Vagina (tissue), 2 donors: ENCODE data around the gene TRPM1.

Source experiments
- CTCF ChIP-seq, 3 experiments: fragments of 450-650 bp in 2 of 3; fragments of 200-600 bp in 1 of 3; sonication (generic) in 1 of 3; IDR thresholded peaks; one replicate each; pipeline ENCODE4 v1.5.1; 2017 to 2019; ENCODE audit warnings: antibody characterized with exemption in 3 of 3, mild to moderate bottlenecking in 2 of 3, moderate library complexity in 2 of 3
- POLR2A ChIP-seq, 2 donors: fragments of 450-650 bp; IDR thresholded peaks; one replicate each; pipeline ENCODE4 v1.6.1; 2017; ENCODE audit warnings: antibody characterized with exemption in 2 of 2, mild to moderate bottlenecking in 2 of 2, moderate library complexity in 2 of 2

DNA sequence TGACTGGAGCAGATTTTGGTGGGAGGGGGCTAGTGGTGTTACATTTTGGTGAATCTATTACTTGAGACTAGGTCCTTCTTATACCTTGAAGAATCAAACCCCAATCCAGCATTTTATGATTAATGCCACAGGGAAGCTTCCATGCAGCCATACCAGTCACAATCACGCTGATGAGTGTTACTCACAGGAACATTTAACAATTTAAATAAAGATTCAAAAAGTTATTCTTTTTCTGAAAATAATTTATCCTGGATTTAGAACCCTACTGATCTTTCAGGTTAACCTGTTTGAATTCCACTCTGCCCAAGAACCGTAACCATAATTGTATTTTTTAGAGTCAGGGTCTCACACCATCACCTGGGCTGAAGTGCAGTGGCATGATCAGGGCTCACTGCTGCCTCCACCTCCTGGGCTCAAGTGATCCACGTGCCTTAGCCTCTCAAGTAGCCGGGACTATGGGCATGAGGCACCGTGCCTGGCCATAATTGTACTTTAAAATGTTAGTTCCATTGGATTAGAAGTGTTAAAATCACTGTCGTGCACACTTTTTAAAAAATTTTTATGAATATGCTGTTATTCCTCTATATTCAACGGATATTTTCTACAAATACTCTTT, 109.2 kb downstream of the TRPM1 start:
- no peak for TF ChIP-seq POLR2A (IDR thresholded peaks at IDR 0.05)
- no peak for TF ChIP-seq CTCF (IDR thresholded peaks at IDR 0.05)
